Neuronal stem cell (in vitro differentiated cells): Measurements from ENCODE around the gene CACNA1C.

Source experiments
- DNase-seq: peaks from one replicate; pipeline ENCODE4 v3.0.0-alpha.2; 2013; ENCODE audit warnings: low spot score
- H2AFZ ChIP-seq: one replicate; pipeline ENCODE4 v1.6.1; 2013; ENCODE audit warnings: mild to moderate bottlenecking, low read length, inconsistent platforms
- H2AK5ac ChIP-seq: 2 replicates; pipeline ENCODE4 v1.6.1; 2013; ENCODE audit warnings: low read depth, mild to moderate bottlenecking, inconsistent platforms, low read length, moderate library complexity, mixed read lengths
- H2BK120ac ChIP-seq: 2 replicates; pipeline ENCODE4 v1.6.1; 2013; ENCODE audit warnings: low read depth, mild to moderate bottlenecking, inconsistent platforms, low read length, moderate library complexity, mixed read lengths
- H2BK12ac ChIP-seq: one replicate; pipeline ENCODE4 v1.6.1; 2013; ENCODE audit warnings: low read length, inconsistent platforms
- H2BK15ac ChIP-seq: 2 replicates; pipeline ENCODE4 v1.6.1; 2013; ENCODE audit warnings: mild to moderate bottlenecking, low read length, inconsistent platforms, mixed read lengths
- H2BK5ac ChIP-seq: one replicate; pipeline ENCODE4 v1.6.1; 2013; ENCODE audit warnings: inconsistent platforms, mild to moderate bottlenecking, low read length, moderate library complexity
- H3K14ac ChIP-seq: one replicate; pipeline ENCODE4 v1.6.1; 2013; ENCODE audit warnings: low read length, inconsistent platforms
- H3K18ac ChIP-seq: 2 replicates; pipeline ENCODE4 v1.6.1; 2013; ENCODE audit warnings: low read length, inconsistent platforms
- H3K23ac ChIP-seq: 2 replicates; pipeline ENCODE4 v1.6.1; 2013; ENCODE audit warnings: low read depth, mild to moderate bottlenecking, mixed read lengths, low read length, inconsistent platforms; ENCODE audit not compliant: poor library complexity
- H3K27ac ChIP-seq: replicated peaks from 3 replicates; pipeline ENCODE4 v1.5.1; 2013; ENCODE audit warnings: low read length, inconsistent platforms
- H3K27me3 ChIP-seq, 3 experiments: 2 replicates each; pipeline ENCODE4 v1.6.1; 2013; ENCODE audit warnings: low read length in 3 of 3, mild to moderate bottlenecking in 2 of 3, inconsistent platforms in 1 of 3, low read depth in 1 of 3, mixed read lengths in 1 of 3, moderate library complexity in 1 of 3; ENCODE audit not compliant: control insufficient read depth in 3 of 3, insufficient read depth in 3 of 3
- H3K36me3 ChIP-seq, 2 donors: replicated peaks in 1 of 2; 2 replicates each; pipeline ENCODE4 v1.6.1; 2013; ENCODE audit warnings: low read length in 2 of 2; ENCODE audit not compliant: control insufficient read depth in 2 of 2, insufficient read depth in 2 of 2
- H3K4ac ChIP-seq: 2 replicates; pipeline ENCODE4 v1.6.1; 2013; ENCODE audit warnings: inconsistent platforms, mild to moderate bottlenecking, low read length, moderate library complexity
- H3K4me1 ChIP-seq, 2 donors: 1 replicate in 1 of 2; 2 replicates in 1 of 2; pipeline ENCODE4 v1.6.1; 2013; ENCODE audit warnings: low read length in 2 of 2, low read depth in 1 of 2; ENCODE audit not compliant: control insufficient read depth in 2 of 2, insufficient read depth in 1 of 2
- H3K4me2 ChIP-seq: one replicate; pipeline ENCODE4 v1.6.1; 2013; ENCODE audit warnings: mild to moderate bottlenecking, low read length, inconsistent platforms; ENCODE audit not compliant: insufficient read depth, poor library complexity, severe bottlenecking
- H3K4me3 ChIP-seq, 2 donors: 2 replicates each; pipeline ENCODE4 v1.5.1; 2013; ENCODE audit warnings: low read length in 2 of 2, mild to moderate bottlenecking in 2 of 2, inconsistent platforms in 1 of 2, moderate library complexity in 1 of 2
- H3K79me1 ChIP-seq: one replicate; pipeline ENCODE4 v1.6.1; 2013; ENCODE audit warnings: low read depth, mild to moderate bottlenecking, inconsistent platforms, low read length, moderate library complexity
- H3K9ac ChIP-seq: one replicate; pipeline ENCODE4 v1.6.1; 2013; ENCODE audit warnings: mild to moderate bottlenecking, low read depth, low read length, inconsistent platforms; ENCODE audit not compliant: poor library complexity
- H3K9me3 ChIP-seq, 2 donors: replicated peaks in 1 of 2; 2 replicates each; pipeline versions ENCODE3 to v1.6.1; 2013; ENCODE audit warnings: low read length in 2 of 2, mild to moderate bottlenecking in 2 of 2, inconsistent platforms in 1 of 2, low read depth in 1 of 2, mixed read lengths in 1 of 2, moderate library complexity in 1 of 2; ENCODE audit not compliant: control insufficient read depth in 2 of 2, insufficient read depth in 1 of 2
- H4K8ac ChIP-seq: one replicate; pipeline ENCODE4 v1.6.1; 2013; ENCODE audit warnings: low read depth, mild to moderate bottlenecking, inconsistent platforms, low read length, moderate library complexity
- H4K91ac ChIP-seq: one replicate; pipeline ENCODE4 v1.6.1; 2013; ENCODE audit warnings: low read length, low read depth, mild to moderate bottlenecking, inconsistent platforms; ENCODE audit not compliant: poor library complexity
- WGBS, 2 donors: extraction: QIAGEN DNeasy Blood & Tissue Kit; methylation state at CpG; one replicate each; pipeline ENCODE4 v1.1.7; 2013; ENCODE audit warnings: missing lambda C conversion rate in 2 of 2, mixed read lengths in 1 of 2; ENCODE audit not compliant: insufficient read length in 2 of 2, insufficient replicate concordance in 1 of 2; ENCODE audit errors: extremely low coverage in 2 of 2; 5-methylcytosine and 5-hydroxymethylcytosine counted together

Gene CACNA1C

GRCh38 chr12:2035431-2036055 is 17.2 kb upstream of the CACNA1C start:
- Histone ChIP-seq H3K27me3 (peaks cover 0 to 89% (median 13%) of the 10 kb centered on the region in 3 experiments), H2BK5ac (no peak overlapping the region), H4K91ac (no peak overlapping the region), H3K4me2 (peak overlapping the region; percentile 66), H2BK12ac (no peak overlapping the region), H2AFZ (peak overlapping the region; percentile 95), H3K27ac (no peak overlapping the region), H3K79me1 (no peaks in the 10 kb centered on the region), H3K14ac (no peak overlapping the region), H3K9ac (no peak overlapping the region), H3K4me1 (peaks cover 0 to 8% of the 10 kb centered on the region in 2 donors), H2BK15ac (no peak overlapping the region), H3K4me3 (peak overlapping the region; percentile 31 to 42), H2BK120ac (no peak overlapping the region), H3K4ac (no peak overlapping the region), H3K18ac (no peak overlapping the region), H2AK5ac (no peak overlapping the region), H3K36me3 (no peaks in the 10 kb centered on the region), H3K9me3 (no peaks in the 10 kb centered on the region), H3K23ac (no peak overlapping the region), H4K8ac (no peak overlapping the region)
- DNase-seq, result no peak
- WGBS, 2 donors, result no CpG with 5 or more reads among the region's 15 CpGs

- no peak overlapping the region for H3K14ac ChIP-seq
- peaks cover 0 to 58% (median 8%) of the 10 kb centered on the region in 3 experiments for H3K27me3 ChIP-seq
- no peak overlapping the region for H3K4me2 ChIP-seq
- no peak overlapping the region for H3K18ac ChIP-seq
- no peak overlapping the region for H2BK12ac ChIP-seq
- H3K36me3 ChIP-seq, result no peaks in the 10 kb centered on the region
- DNase-seq, result no peak
- H3K27ac ChIP-seq, result no peak overlapping the region
- H3K9me3 ChIP-seq, result no peaks in the 10 kb centered on the region
- H3K9ac ChIP-seq, result no peak overlapping the region
- H2AFZ ChIP-seq, result no peak overlapping the region
- H2BK120ac ChIP-seq, result no peak overlapping the region
- H3K4me1 ChIP-seq, result peaks cover 0 to 5% of the 10 kb centered on the region in 2 donors
- H2AK5ac ChIP-seq, result no peak overlapping the region
- no peak overlapping the region for H3K4me3 ChIP-seq
- no peak overlapping the region for H3K4ac ChIP-seq
- no peak overlapping the region for H3K23ac ChIP-seq
- H4K8ac ChIP-seq, result no peak overlapping the region
- no peak overlapping the region for H2BK5ac ChIP-seq
- no peaks in the 10 kb centered on the region for H3K79me1 ChIP-seq
- H2BK15ac ChIP-seq, result no peak overlapping the region
- H4K91ac ChIP-seq, result no peak overlapping the region
These were observed 13.8 kb upstream of the CACNA1C start for GRCh38 chr12:2039034-2039433.

GRCh38 chr12:2043054-2043453 is 9.7 kb upstream of the CACNA1C start:
- no peak overlapping the region for H3K14ac ChIP-seq
- H2AK5ac ChIP-seq, result no peak overlapping the region
- H3K4me1 ChIP-seq, result no peaks in the 10 kb centered on the region
- H3K36me3 ChIP-seq, result no peaks in the 10 kb centered on the region
- H2BK12ac ChIP-seq, result no peak overlapping the region
- H2AFZ ChIP-seq, result no peak overlapping the region
- H3K4me2 ChIP-seq, result no peak overlapping the region
- no peak overlapping the region for H2BK120ac ChIP-seq
- H3K79me1 ChIP-seq, result no peaks in the 10 kb centered on the region
- no peaks in the 10 kb centered on the region for H3K9me3 ChIP-seq
- no CpG with 5 or more reads among the region's 2 CpGs for WGBS, 2 donors
- no peak overlapping the region for H2BK15ac ChIP-seq
- no peak overlapping the region for H3K9ac ChIP-seq
- peaks cover 0 to 59% (median 0%) of the 10 kb centered on the region in 3 experiments for H3K27me3 ChIP-seq
- no peak overlapping the region for H3K4ac ChIP-seq
- no peak for DNase-seq
- H3K4me3 ChIP-seq, result no peak overlapping the region
- no peak overlapping the region for H4K8ac ChIP-seq
- H3K23ac ChIP-seq, result no peak overlapping the region
- H4K91ac ChIP-seq, result no peak overlapping the region
- no peak overlapping the region for H3K27ac ChIP-seq
- H3K18ac ChIP-seq, result no peak overlapping the region
- no peak overlapping the region for H2BK5ac ChIP-seq

- H3K9ac ChIP-seq, result no peak overlapping the region
- no peak overlapping the region for H3K4me3 ChIP-seq
- no peak overlapping the region for H2AK5ac ChIP-seq
- no peak overlapping the region for H3K23ac ChIP-seq
- no peak overlapping the region for H3K4me2 ChIP-seq
- no peak overlapping the region for H3K18ac ChIP-seq
- no peak overlapping the region for H2BK12ac ChIP-seq
- no peak overlapping the region for H2AFZ ChIP-seq
- no peaks in the 10 kb centered on the region for H3K79me1 ChIP-seq
- H3K36me3 ChIP-seq, result no peaks in the 10 kb centered on the region
- no peak overlapping the region for H4K91ac ChIP-seq
- H2BK120ac ChIP-seq, result no peak overlapping the region
- H3K4ac ChIP-seq, result no peak overlapping the region
- no peak overlapping the region for H2BK5ac ChIP-seq
- no peaks in the 10 kb centered on the region for H3K9me3 ChIP-seq
- H3K4me1 ChIP-seq, result no peaks in the 10 kb centered on the region
- H3K14ac ChIP-seq, result no peak overlapping the region
- no peak for DNase-seq
- no peak overlapping the region for H4K8ac ChIP-seq
- peaks cover 0 to 60% (median 0%) of the 10 kb centered on the region in 3 experiments for H3K27me3 ChIP-seq
- H2BK15ac ChIP-seq, result no peak overlapping the region
- H3K27ac ChIP-seq, result no peak overlapping the region
- no CpG with 5 or more reads among the region's 6 CpGs for WGBS, 2 donors
These were observed 8.6 kb upstream of the CACNA1C start for GRCh38 chr12:2044165-2044564.
